ENCODE measurements around the gene ARNT2. TPM values are rescaled to one million over a fixed set of nuclear protein-coding genes. Genes with fewer than 3 reads are reported as not detected.

The ARNT2 gene
- total RNA-seq, 1 donor from 2014 or later = 3.6 TPM

- Histone ChIP-seq H3K27ac (replicated peaks) (no peak overlapping the region), H3K4me3 (no peak overlapping the region), H3K9me3 (replicated peaks) (peaks cover 11% of the 10 kb centered on the region), H3K4me1 (no peaks in the 10 kb centered on the region), H3K27me3 (ENCODE audit: low read depth) (peaks cover 11% of the 10 kb centered on the region), H3K36me3 (no peaks in the 10 kb centered on the region)
- intact Hi-C loops (cut with micrococcal nuclease) = no loop called here
- DNase-seq = no peak
- TF ChIP-seq, protein P1, sequence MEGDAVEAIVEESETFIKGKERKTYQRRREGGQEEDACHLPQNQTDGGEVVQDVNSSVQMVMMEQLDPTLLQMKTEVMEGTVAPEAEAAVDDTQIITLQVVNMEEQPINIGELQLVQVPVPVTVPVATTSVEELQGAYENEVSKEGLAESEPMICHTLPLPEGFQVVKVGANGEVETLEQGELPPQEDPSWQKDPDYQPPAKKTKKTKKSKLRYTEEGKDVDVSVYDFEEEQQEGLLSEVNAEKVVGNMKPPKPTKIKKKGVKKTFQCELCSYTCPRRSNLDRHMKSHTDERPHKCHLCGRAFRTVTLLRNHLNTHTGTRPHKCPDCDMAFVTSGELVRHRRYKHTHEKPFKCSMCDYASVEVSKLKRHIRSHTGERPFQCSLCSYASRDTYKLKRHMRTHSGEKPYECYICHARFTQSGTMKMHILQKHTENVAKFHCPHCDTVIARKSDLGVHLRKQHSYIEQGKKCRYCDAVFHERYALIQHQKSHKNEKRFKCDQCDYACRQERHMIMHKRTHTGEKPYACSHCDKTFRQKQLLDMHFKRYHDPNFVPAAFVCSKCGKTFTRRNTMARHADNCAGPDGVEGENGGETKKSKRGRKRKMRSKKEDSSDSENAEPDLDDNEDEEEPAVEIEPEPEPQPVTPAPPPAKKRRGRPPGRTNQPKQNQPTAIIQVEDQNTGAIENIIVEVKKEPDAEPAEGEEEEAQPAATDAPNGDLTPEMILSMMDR (IDR thresholded peaks at IDR 0.05; ENCODE audit: borderline replicate concordance) = no peak
Observed at GRCh38 chr15:80545078-80545477, 140.9 kb downstream of the ARNT2 start.

- H3K27me3 ChIP-seq (ENCODE audit: low read depth) = peaks cover 11% of the 10 kb centered on the region
Observed at GRCh38 chr15:80547264-80547663, 143.1 kb downstream of the ARNT2 start.

DNA sequence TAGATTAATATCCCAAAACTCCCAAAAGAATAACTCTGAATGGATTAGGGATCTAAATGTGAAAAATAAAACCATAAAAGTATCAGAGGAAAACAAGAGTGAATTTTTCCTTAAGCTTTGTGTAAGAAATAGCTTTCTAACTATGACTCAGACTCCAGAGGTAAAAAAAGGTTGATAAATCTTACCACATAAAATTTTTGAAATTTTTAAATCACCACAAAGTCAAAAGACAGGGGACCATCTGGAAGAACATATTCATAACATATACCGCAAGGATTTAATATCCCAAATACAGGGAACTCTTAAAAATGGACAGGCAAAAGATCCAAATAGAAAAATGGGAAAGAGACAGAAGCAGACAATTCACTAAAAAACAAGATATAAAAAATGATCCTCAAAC lies 145.0 kb downstream of the ARNT2 start:
- H3K4me1 ChIP-seq = no peaks in the 10 kb centered on the region
- peaks cover 11% of the 10 kb centered on the region for H3K27me3 ChIP-seq (ENCODE audit: low read depth)
- no peak overlapping the region for H3K4me3 ChIP-seq
- intact Hi-C loops (cut with micrococcal nuclease) = no loop called here
- TF ChIP-seq, protein P1 (IDR thresholded peaks at IDR 0.05; ENCODE audit: borderline replicate concordance) = no peak
- no peaks in the 10 kb centered on the region for H3K9me3 ChIP-seq (replicated peaks)
- no peak for DNase-seq
- H3K27ac ChIP-seq (replicated peaks) = no peak overlapping the region
- no peaks in the 10 kb centered on the region for H3K36me3 ChIP-seq

More at GRCh38 chr15:80547264-80547663, 143.1 kb downstream of the ARNT2 start:
- Histone ChIP-seq H3K4me1 (no peaks in the 10 kb centered on the region), H3K9me3 (replicated peaks) (peaks cover 7% of the 10 kb centered on the region), H3K36me3 (no peaks in the 10 kb centered on the region), H3K27ac (replicated peaks) (no peak overlapping the region), H3K4me3 (no peak overlapping the region)
- DNase-seq = no peak
- TF ChIP-seq, protein P1 (IDR thresholded peaks at IDR 0.05; ENCODE audit: borderline replicate concordance) = no peak
- intact Hi-C loops (cut with micrococcal nuclease) = no loop called here

GRCh38 chr15:80549654-80550053 lies 145.5 kb downstream of the ARNT2 start:
- H3K27ac ChIP-seq (replicated peaks) = no peak overlapping the region

GRCh38 chr15:80550219-80550907 lies 146.2 kb downstream of the ARNT2 start:
- Histone ChIP-seq H3K4me3 (no peak overlapping the region), H3K27ac (replicated peaks) (no peak overlapping the region), H3K4me1 (no peaks in the 10 kb centered on the region), H3K27me3 (ENCODE audit: low read depth) (peaks cover 11% of the 10 kb centered on the region), H3K36me3 (no peaks in the 10 kb centered on the region), H3K9me3 (replicated peaks) (no peaks in the 10 kb centered on the region)
- intact Hi-C loops (cut with micrococcal nuclease) = no loop called here
- TF ChIP-seq, protein P1 (IDR thresholded peaks at IDR 0.05; ENCODE audit: borderline replicate concordance) = no peak
- no peak for DNase-seq

More at GRCh38 chr15:80549654-80550053, 145.5 kb downstream of the ARNT2 start:
- no peaks in the 10 kb centered on the region for H3K4me1 ChIP-seq
- no peaks in the 10 kb centered on the region for H3K9me3 ChIP-seq (replicated peaks)
- no peak for DNase-seq
- intact Hi-C loops (cut with micrococcal nuclease) = no loop called here
- H3K4me3 ChIP-seq = no peak overlapping the region
- no peaks in the 10 kb centered on the region for H3K36me3 ChIP-seq
- TF ChIP-seq, protein P1 (IDR thresholded peaks at IDR 0.05; ENCODE audit: borderline replicate concordance) = no peak
- peaks cover 11% of the 10 kb centered on the region for H3K27me3 ChIP-seq (ENCODE audit: low read depth)

Measured in left ventricle myocardium inferior (tissue), 1 donor.